Peyer's patch (tissue), 4 donors: Measurements from ENCODE around the gene FOXP2. TPM values are rescaled to one million over a fixed set of nuclear protein-coding genes. Genes with fewer than 3 reads are reported as not detected.

Experiments used
- DNase-seq, 3 donors: peaks; one replicate each; pipeline ENCODE4 v3.0.0-alpha.2; 2017 to 2019
- H3K27ac ChIP-seq, 4 donors: fragments of 200-600 bp; sonication (generic); one replicate each; pipeline ENCODE4 v1.5.1; 2016 to 2019
- H3K27me3 ChIP-seq, 2 donors: fragments of 200-600 bp; sonication (generic); one replicate each; pipeline ENCODE4 v1.5.1; 2019
- H3K36me3 ChIP-seq, 3 donors: fragments of 200-600 bp; sonication (generic); one replicate each; pipeline ENCODE4 v1.5.1; 2016 to 2019
- H3K4me1 ChIP-seq, 4 donors: fragments of 200-600 bp; sonication (generic); one replicate each; pipeline ENCODE4 v1.5.1; 2016 to 2019
- H3K4me3 ChIP-seq, 4 donors: fragments of 200-600 bp; sonication (generic); 1 replicate in 3 of 4; 2 replicates in 1 of 4; pipeline ENCODE4 v1.5.1; 2016 to 2019; ENCODE audit warnings: mild to moderate bottlenecking in 1 of 4
- H3K9me3 ChIP-seq, 4 donors: fragments of 200-600 bp; sonication (generic); one replicate each; pipeline ENCODE4 v1.5.1; 2016 to 2019; ENCODE audit warnings: mild to moderate bottlenecking in 1 of 4
- POLR2A ChIP-seq, 2 donors: fragments of 450-650 bp; IDR thresholded peaks; one replicate each; pipeline ENCODE4 v1.5.1; 2017; ENCODE audit warnings: antibody characterized with exemption in 2 of 2, mild to moderate bottlenecking in 2 of 2, moderate library complexity in 2 of 2
- total RNA-seq, 4 donors: library from RNA; depleted of rRNA; stranded (reverse); fragments of >200 nt; gene quantifications; one replicate each; pipeline ENCODE4 v1.1.0, GENCODE V29; 2016
- TF ChIP-seq, protein P1 (sequence below), 6 experiments: fragments of 450-650 bp in 4 of 6; fragments of 200-600 bp in 2 of 6; sonication (generic) in 1 of 6; IDR thresholded peaks; one replicate each; pipeline ENCODE4 v1.5.1; 2017 to 2019; ENCODE audit warnings: antibody characterized with exemption in 6 of 6, mild to moderate bottlenecking in 3 of 6, moderate library complexity in 1 of 6

Gene FOXP2
- total RNA-seq, 4 donors from 2014 or later, result 10.5 to 46.2 (median 31.3) TPM

DNA sequence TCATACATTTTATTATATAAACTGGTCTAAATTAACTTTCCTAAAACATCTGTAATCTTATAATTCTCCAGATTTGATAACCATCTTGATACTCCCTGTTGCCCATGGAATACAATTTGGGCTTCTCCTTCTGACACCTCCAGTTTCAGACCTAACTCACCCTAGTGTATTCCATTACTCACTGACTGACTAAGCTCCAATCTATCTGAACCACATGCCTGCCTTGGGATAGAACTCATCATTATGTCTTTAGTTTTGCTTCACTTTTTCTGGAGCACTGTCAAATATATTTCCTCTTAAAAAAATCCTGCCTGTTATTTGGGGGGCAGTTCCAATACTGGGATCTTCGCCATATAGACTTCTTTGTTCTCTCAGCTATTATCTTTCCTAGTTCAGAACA lies 4.9 kb upstream of the FOXP2 start:
- Histone ChIP-seq H3K4me3 (no peak overlapping the region), H3K9me3 (no peaks in the 10 kb centered on the region), H3K27ac (no peak overlapping the region), H3K36me3 (no peaks in the 10 kb centered on the region), H3K27me3 (no peaks in the 10 kb centered on the region), H3K4me1 (peaks cover 0 to 16% (median 0%) of the 10 kb centered on the region in 4 donors)
- DNase-seq, result no peak
- no peak for TF ChIP-seq POLR2A (IDR thresholded peaks at IDR 0.05)
- TF ChIP-seq, protein P1, sequence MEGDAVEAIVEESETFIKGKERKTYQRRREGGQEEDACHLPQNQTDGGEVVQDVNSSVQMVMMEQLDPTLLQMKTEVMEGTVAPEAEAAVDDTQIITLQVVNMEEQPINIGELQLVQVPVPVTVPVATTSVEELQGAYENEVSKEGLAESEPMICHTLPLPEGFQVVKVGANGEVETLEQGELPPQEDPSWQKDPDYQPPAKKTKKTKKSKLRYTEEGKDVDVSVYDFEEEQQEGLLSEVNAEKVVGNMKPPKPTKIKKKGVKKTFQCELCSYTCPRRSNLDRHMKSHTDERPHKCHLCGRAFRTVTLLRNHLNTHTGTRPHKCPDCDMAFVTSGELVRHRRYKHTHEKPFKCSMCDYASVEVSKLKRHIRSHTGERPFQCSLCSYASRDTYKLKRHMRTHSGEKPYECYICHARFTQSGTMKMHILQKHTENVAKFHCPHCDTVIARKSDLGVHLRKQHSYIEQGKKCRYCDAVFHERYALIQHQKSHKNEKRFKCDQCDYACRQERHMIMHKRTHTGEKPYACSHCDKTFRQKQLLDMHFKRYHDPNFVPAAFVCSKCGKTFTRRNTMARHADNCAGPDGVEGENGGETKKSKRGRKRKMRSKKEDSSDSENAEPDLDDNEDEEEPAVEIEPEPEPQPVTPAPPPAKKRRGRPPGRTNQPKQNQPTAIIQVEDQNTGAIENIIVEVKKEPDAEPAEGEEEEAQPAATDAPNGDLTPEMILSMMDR (IDR thresholded peaks at IDR 0.05), result no peak

DNA sequence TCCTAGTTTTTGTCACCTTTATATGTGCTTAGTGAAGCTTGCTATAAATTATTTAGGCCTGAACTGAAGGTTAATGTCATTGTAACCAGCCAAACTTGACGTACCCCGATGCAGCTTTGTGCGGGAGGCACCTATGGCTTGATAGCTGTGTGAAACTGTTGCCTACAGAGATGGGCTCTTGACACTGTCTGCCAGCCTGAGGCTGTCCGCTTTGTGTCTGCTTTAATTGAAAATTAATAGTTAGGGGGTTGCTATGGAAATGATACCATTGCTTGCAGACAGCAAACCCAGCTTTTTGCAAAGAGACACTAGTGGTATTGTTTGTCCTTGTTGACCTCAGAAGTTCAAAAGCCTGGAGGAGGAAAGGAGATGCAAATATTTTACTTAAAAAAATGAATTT lies 2.1 kb upstream of the FOXP2 start:
- Histone ChIP-seq H3K4me1 (peaks cover 0 to 17% (median 0%) of the 10 kb centered on the region in 4 donors), H3K4me3 (no peak overlapping the region), H3K27ac (peak overlapping the region in 1 of 4 donors; percentile 67), H3K27me3 (no peaks in the 10 kb centered on the region), H3K36me3 (no peaks in the 10 kb centered on the region), H3K9me3 (no peaks in the 10 kb centered on the region)
- DNase-seq, result no peak
- no peak for TF ChIP-seq POLR2A (IDR thresholded peaks at IDR 0.05)
- TF ChIP-seq, protein P1 (IDR thresholded peaks at IDR 0.05), result no peak

DNA sequence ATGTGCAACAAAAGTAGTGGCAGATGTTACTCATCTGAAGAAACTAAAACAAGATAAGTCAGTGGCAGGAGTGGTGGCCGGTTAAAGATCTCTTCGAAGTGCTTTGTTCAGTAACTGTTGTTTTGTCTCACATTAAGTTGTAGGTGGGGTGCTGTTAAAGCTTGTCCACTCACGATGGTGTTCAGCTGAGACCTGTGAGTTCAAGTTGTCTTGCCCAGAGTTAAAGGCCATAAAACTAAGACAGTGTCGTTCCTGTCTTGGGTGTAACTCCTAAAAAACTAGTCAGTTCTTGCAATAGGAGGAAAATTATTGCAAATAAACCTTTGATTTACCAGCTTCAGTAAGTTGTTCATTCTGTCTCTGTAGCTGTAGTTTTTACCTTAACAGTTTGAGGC lies 857 bp upstream of the FOXP2 start:
- Histone ChIP-seq H3K27me3 (no peaks in the 10 kb centered on the region), H3K9me3 (no peaks in the 10 kb centered on the region), H3K36me3 (no peaks in the 10 kb centered on the region), H3K4me1 (peaks cover 0 to 17% (median 0%) of the 10 kb centered on the region in 4 donors), H3K27ac (peak overlapping the region in 2 of 4 donors; percentile 63 to 67), H3K4me3 (no peak overlapping the region)
- DNase-seq, result no peak
- TF ChIP-seq, protein P1 (IDR thresholded peaks at IDR 0.05), result no peak
- TF ChIP-seq POLR2A (IDR thresholded peaks at IDR 0.05), result no peak

DNA sequence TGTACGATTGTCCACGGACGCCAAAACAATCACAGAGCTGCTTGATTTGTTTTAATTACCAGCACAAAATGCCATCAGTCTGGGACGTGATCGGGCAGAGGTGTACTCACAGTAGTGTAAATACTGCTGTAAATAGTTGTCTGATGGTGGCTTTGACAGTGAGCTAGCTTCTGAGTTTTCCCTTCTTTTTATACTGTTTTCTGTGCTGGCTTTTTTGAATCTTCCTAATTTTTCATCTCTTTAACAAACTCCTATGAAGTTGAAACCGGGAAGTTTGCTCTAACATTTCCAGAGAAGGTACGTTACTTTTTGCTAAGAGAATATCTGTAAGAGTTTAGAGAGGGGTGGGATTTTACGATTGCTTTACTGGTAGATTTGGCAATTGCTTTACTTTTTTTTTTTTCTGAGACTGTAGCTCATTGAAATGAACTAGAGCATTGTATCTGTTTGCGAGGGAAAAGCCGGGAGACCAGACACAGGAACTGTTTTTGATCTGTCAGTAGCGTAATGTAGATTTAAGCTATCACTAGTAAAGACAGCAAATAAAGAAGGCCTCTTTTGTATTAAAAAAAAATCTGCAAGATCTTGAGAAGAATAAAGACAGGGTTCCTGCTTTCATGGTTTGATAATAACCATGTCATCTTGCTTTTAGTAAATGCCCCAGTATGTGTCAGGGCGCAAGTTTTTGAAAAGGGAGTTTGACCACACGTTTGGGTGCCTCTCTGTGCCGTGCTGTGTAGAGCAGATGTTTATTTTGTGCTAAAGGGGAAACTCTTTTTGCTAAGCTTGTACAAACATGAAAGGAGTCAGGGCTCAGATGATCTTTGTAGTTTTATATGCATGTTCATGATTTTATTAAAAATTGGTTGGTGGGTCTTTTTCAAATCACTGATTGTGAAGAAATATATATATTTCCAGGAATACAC lies 712 bp downstream of the FOXP2 start:
- Histone ChIP-seq H3K4me1 (peaks cover 0 to 17% (median 0%) of the 10 kb centered on the region in 4 donors), H3K27ac (peak overlapping the region in 3 of 4 donors; percentile 9 to 67 (median 56)), H3K4me3 (peak overlapping the region in 3 of 4 donors; percentile 6 to 50 (median 39)), H3K36me3 (no peaks in the 10 kb centered on the region), H3K27me3 (no peaks in the 10 kb centered on the region), H3K9me3 (no peaks in the 10 kb centered on the region)
- DNase-seq, result no peak
- no peak for TF ChIP-seq POLR2A (IDR thresholded peaks at IDR 0.05)
- TF ChIP-seq, protein P1 (IDR thresholded peaks at IDR 0.05), result no peak

DNA sequence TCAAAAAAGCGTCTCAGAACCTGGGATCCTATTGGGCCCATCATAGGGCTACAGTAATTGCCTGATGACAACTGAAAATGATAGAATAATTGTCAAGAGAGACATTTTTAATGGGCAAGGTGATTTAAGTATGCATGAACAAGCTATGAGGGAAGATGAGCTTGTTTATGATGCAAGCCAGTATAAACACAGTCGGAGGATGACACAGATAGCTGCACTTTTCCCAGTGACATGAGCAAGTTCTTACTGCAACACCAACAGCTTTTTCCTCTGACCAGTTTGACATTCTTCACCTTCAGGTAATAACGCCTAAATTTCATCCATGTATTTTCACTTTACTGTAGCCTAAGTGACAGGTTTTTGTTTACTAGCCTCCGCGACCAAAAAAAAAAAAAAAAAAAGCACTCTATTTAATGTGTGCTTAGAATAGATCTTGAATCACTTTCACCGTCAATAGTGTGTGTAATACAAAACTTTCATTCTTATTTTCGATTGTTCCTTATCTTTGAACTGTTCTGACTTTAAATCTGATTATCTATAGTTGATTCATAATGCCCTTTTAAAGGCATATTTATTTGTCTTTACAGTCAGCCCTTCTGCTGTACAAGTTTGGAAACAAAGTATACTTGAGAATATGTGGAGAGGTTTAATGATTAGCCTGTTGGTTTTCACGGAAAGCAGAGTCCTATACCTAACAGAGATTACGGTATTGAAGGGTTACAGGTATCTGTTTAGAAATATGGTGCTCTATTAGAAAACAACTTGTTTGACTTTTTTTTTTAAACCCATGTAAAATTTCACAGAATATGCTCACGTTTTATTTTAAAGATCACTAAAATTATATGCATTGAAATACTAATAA lies 1.7 kb downstream of the FOXP2 start:
- TF ChIP-seq, protein P1 (IDR thresholded peaks at IDR 0.05), result no peak
- TF ChIP-seq POLR2A (IDR thresholded peaks at IDR 0.05), result no peak
- Histone ChIP-seq H3K27ac (peak overlapping the region in 1 of 4 donors; percentile 67), H3K4me1 (peaks cover 0 to 17% (median 0%) of the 10 kb centered on the region in 4 donors), H3K36me3 (no peaks in the 10 kb centered on the region), H3K4me3 (peak overlapping the region in 2 of 4 donors; percentile 39 to 50), H3K9me3 (no peaks in the 10 kb centered on the region), H3K27me3 (no peaks in the 10 kb centered on the region)
- no peak for DNase-seq
